Neural crest cell (in vitro differentiated cells): ENCODE measurements around the gene P2RY2. TPM values are rescaled to one million over a fixed set of nuclear protein-coding genes. Genes with fewer than 3 reads are reported as not detected.
A peak's percentile ranks its signal among the peaks of the same experiment; 100 is the strongest.

Source experiments
- DNase-seq: peaks from one replicate; pipeline ENCODE4 v3.0.0; 2021; ENCODE audit warnings: low read depth, mixed read lengths, low spot score
- H3K27ac Mint-ChIP-seq: one replicate; pipeline ENCODE4 v1.8.0; 2021; ENCODE audit warnings: mild to moderate bottlenecking, mixed read lengths; ENCODE audit not compliant: unreplicated experiment
- H3K27me3 Mint-ChIP-seq: 2 replicates; pipeline ENCODE4 v1.8.0; 2021; ENCODE audit warnings: low read depth, mild to moderate bottlenecking, mixed read lengths
- H3K36me3 Mint-ChIP-seq: 2 replicates; pipeline ENCODE4 v1.8.0; 2021; ENCODE audit warnings: low read depth, mild to moderate bottlenecking, mixed read lengths
- H3K4me1 Mint-ChIP-seq: 2 replicates; pipeline ENCODE4 v1.8.0; 2021; ENCODE audit warnings: mixed read lengths
- H3K4me3 Mint-ChIP-seq: one replicate; pipeline ENCODE4 v1.8.0; 2021; ENCODE audit warnings: mild to moderate bottlenecking, mixed read lengths
- H3K9me3 Mint-ChIP-seq: 2 replicates; pipeline ENCODE4 v1.8.0; 2021; ENCODE audit warnings: mixed read lengths
- total RNA-seq: library from RNA; stranded (reverse); gene quantifications from 2 replicates; pipeline ENCODE4 v1.2.1, GENCODE V29; 2021
- TF ChIP-seq, protein P1 (sequence below): fragments of 200-600 bp; sonication (generic); conservative IDR thresholded peaks from 2 replicates; pipeline ENCODE4 v1.5.0; 2021; ENCODE audit warnings: antibody characterized with exemption, mild to moderate bottlenecking

Gene P2RY2
- total RNA-seq, 1 donor from 2014 or later, result 0.14 TPM

DNA sequence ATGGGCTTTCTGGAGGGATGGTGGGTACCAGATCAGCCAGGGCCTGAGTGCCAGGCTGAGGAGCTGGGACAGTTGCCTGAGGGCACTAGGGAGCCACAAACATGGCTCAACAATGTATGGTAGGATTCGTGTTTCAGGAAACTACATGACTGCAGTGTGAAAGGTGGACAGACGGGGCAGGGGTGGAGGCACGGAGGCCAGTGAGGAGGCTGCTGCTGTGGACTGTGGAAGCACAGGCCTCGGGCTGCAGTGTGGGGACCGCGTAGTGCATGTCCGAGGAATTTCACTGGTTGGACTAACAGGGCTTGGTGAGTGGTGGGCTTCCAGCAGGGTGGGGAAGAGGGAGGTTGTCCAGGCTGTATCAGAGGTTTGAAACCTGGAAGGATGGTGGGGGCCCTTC, 7.8 kb downstream of the P2RY2 start:
- no peak overlapping the region for H3K4me3 Mint-ChIP-seq
- no peaks in the 10 kb centered on the region for H3K36me3 Mint-ChIP-seq
- H3K27ac Mint-ChIP-seq, result peak overlapping the region; percentile 94
- no peak for DNase-seq
- H3K4me1 Mint-ChIP-seq, result no peaks in the 10 kb centered on the region
- TF ChIP-seq, protein P1, sequence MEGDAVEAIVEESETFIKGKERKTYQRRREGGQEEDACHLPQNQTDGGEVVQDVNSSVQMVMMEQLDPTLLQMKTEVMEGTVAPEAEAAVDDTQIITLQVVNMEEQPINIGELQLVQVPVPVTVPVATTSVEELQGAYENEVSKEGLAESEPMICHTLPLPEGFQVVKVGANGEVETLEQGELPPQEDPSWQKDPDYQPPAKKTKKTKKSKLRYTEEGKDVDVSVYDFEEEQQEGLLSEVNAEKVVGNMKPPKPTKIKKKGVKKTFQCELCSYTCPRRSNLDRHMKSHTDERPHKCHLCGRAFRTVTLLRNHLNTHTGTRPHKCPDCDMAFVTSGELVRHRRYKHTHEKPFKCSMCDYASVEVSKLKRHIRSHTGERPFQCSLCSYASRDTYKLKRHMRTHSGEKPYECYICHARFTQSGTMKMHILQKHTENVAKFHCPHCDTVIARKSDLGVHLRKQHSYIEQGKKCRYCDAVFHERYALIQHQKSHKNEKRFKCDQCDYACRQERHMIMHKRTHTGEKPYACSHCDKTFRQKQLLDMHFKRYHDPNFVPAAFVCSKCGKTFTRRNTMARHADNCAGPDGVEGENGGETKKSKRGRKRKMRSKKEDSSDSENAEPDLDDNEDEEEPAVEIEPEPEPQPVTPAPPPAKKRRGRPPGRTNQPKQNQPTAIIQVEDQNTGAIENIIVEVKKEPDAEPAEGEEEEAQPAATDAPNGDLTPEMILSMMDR, result no peak
- H3K27me3 Mint-ChIP-seq, result peaks cover 7% of the 10 kb centered on the region
- no peaks in the 10 kb centered on the region for H3K9me3 Mint-ChIP-seq

DNA sequence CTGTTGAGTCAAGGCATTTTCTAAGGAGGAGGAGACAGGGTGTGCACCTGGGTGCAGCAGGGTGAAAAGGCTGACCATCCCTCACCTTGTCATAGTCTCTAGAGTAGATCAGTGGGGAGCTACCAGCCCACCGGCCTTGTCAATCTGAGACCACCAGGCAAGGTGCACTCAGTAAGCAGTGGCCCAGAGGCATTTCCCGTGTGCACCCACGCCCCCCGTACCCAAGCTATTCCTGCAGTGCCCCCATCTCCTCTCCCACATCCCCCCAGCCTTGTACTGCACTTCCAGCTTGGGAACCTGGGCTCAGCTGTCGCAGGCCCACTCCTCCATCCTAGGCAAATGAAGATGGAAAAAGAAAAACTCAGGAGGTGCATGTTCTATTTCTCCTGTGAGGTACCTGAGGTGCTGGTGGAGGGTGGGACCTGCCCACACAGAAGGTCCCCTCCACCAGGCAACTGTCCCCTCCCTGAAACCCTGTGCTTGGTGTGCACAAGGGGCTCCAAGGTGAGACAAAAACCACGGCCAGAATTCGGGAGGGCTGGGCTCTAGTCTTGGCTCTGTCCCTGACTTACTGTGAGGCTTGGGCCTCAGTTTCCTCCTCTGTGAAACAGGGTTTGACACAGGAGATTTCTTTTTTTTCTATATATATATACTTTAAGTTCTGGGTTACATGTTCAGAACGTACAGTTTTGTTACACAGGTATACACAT, 8.4 kb downstream of the P2RY2 start:
- H3K4me3 Mint-ChIP-seq, result no peak overlapping the region
- no peak for DNase-seq
- TF ChIP-seq, protein P1, result no peak
- H3K27ac Mint-ChIP-seq, result no peak overlapping the region
- peaks cover 6% of the 10 kb centered on the region for H3K27me3 Mint-ChIP-seq
- H3K4me1 Mint-ChIP-seq, result no peaks in the 10 kb centered on the region
- H3K9me3 Mint-ChIP-seq, result no peaks in the 10 kb centered on the region
- no peaks in the 10 kb centered on the region for H3K36me3 Mint-ChIP-seq

DNA sequence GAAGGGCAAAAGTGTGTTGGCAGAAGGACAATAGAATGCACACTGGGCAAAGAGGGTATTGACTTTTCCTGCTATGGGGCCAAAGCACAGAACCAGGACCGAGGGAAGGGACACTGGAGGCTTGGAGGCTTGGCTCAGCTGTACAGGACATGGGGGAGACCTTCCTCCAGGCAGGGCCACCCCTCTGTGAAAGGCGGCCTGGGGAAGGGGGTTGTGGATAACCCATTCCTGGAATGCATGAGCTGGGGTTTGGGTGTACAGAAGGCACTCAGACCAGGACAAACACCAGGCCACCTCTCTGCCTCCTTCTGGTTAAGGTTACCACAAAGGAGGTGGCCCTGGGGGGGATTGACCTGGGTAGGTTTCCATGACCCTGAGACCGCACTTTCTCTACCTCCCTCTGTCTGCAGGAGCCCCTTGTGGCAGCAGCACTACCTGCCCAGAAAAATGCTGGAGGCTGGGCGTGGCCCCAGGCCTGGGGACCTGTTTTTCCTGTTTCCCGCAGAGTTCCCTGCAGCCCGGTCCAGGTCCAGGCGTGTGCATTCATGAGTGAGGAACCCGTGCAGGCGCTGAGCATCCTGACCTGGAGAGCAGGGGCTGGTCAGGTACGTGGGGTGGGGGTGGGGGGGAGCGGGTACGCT, 9.6 kb downstream of the P2RY2 start:
- H3K27ac Mint-ChIP-seq, result no peak overlapping the region
- no peak for DNase-seq
- peaks cover 3% of the 10 kb centered on the region for H3K27me3 Mint-ChIP-seq

DNA sequence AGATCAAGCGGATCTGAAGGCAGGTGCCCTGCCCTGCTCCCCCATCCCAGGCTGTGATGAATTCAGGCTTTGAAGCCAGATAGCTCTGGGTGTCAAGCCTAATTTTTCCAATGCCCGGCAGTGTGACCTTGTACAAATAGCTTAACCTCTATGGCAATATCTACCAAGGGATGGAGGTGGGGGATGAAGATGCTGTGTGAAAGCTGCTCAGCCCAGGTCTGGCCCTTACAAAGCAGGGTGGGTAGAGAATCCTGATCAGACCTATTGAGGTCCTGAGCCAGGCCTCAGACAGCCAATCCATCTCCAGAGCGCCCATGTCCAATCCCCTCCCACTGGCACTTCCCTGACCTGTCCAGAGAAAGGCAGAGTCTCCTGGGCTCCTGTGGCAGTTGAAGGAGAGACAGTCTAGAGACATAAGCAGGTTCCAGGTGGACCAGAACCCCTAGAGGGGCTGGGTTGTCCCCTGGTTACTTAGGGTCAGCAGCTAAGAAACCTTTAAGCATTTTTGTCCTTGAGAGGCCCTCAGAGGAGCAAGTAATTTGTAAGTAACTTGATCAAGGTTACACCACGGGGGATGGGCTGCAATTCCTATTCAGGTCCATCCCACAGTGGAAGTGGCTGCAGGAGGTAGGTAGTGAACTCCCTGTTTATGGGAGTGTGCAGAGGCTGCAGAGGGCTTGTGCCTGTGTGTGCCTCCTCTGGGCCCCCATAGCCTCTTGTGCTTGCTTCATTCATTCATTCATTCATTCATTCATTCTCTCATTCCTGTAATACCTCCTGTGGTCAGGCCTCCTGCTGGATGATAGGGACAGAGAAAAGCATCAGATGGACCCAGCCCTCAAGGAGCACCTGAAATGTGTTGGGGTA, 10.4 kb downstream of the P2RY2 start:
- TF ChIP-seq, protein P1, result no peak
- Mint-ChIP-seq H3K4me3 (no peak overlapping the region), H3K9me3 (no peaks in the 10 kb centered on the region), H3K4me1 (no peaks in the 10 kb centered on the region), H3K27ac (no peak overlapping the region), H3K36me3 (no peaks in the 10 kb centered on the region), H3K27me3 (peaks cover 3% of the 10 kb centered on the region)
- DNase-seq, result no peak

More for the DNA sequence above, 9.6 kb downstream of the P2RY2 start:
- TF ChIP-seq, protein P1, result no peak
- Mint-ChIP-seq H3K9me3 (no peaks in the 10 kb centered on the region), H3K4me3 (no peak overlapping the region), H3K4me1 (no peaks in the 10 kb centered on the region), H3K36me3 (no peaks in the 10 kb centered on the region)

DNA sequence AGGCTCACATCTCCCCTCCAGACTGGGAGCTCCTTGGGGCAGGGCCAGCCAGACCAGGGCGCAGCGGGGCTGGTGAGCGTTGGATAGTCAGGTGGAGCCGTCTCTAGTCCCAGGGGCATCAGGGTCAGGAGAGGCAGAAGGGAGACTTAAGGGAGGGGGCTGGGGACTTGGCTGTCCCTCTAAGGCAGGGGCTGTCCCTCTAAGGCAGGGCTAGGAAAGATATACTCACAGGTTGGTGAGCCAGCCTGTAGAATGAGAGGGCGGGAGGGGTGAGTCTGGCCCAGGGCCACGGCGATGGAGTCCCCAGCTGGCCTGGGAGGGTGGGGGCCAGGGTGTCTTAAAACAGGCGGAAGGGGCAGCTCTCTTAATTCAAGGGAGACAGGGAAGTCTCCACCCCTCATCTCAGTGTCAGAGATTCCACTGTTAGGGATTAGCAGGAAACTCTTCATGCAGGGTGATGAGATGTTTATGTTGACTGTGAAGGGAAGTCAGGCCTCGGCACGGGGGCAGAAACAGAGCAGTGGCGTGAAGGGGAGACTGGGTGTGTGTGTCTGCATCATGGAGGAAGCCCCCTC, 11.3 kb downstream of the P2RY2 start:
- Mint-ChIP-seq H3K4me1 (no peaks in the 10 kb centered on the region), H3K36me3 (no peaks in the 10 kb centered on the region), H3K9me3 (no peaks in the 10 kb centered on the region), H3K4me3 (no peak overlapping the region), H3K27me3 (peaks cover 3% of the 10 kb centered on the region), H3K27ac (no peak overlapping the region)
- no peak for DNase-seq
- TF ChIP-seq, protein P1, result no peak
